ENCODE measurements around the gene USP34. TPM values are rescaled to one million over a fixed set of nuclear protein-coding genes. Genes with fewer than 3 reads are reported as not detected.
"Not testable (repeated sequence)": the region's sequence is repeated elsewhere in the genome, so short reads cannot be mapped to it uniquely, and the experiment has no call there.

The USP34 gene
- total and polyA plus RNA-seq, 2 experiments from 2014 or later: 81.8 to 157 TPM

- no peak overlapping the region for H3K4me3 Mint-ChIP-seq
- H3K27me3 ChIP-seq (ENCODE audit: insufficient read depth): no peaks in the 10 kb centered on the region
- peaks cover 4% of the 10 kb centered on the region; the same call in 1 of the 2 replicates for H3K36me3 ChIP-seq (ENCODE audit: insufficient read depth)
- H3K4me1 Mint-ChIP-seq: no peaks in the 10 kb centered on the region
- no peak overlapping the region for H3K27ac ChIP-seq (ENCODE audit: low read depth)
- H3K4me2 ChIP-seq: no peak overlapping the region
- H4K20me1 ChIP-seq (replicated peaks; ENCODE audit: insufficient read depth): 0 out of 2 replicates have a peak, but pooled peaks cover 2% of the 10 kb centered on the region
- no peaks in the 10 kb centered on the region for H3K79me2 ChIP-seq (replicated peaks; ENCODE audit: insufficient read depth)
- TF ChIP-seq REST (IDR thresholded peaks at IDR 0.05; ENCODE audit: unreplicated experiment) (no peak), STAT1 (IDR thresholded peaks at IDR 0.05; ENCODE audit: unreplicated experiment) (no peak), ZNF331 (CRISPR knock-in tag; IDR thresholded peaks at IDR 0.05; ENCODE audit: low read depth) (no peak), CTCF (conservative IDR thresholded peaks at IDR 0.05; ENCODE audit: low read depth in 2 of 2) (no peak), ZNF114 (CRISPR knock-in tag; IDR thresholded peaks at IDR 0.05) (no peak), ZNF462 (CRISPR knock-in tag; IDR thresholded peaks at IDR 0.05) (no peak), POLR2AphosphoS5 (IDR thresholded peaks at IDR 0.05; ENCODE audit: low read depth) (no peak), NANOG (IDR thresholded peaks at IDR 0.05; ENCODE audit: borderline replicate concordance) (no peak), EZH2 (IDR thresholded peaks at IDR 0.05; ENCODE audit: low read depth, unreplicated experiment) (no peak)
- no peaks in the 10 kb centered on the region for H3K4me1 ChIP-seq (ENCODE audit: insufficient read depth)
- no peak overlapping the region for H3K4me3 ChIP-seq
- no peaks in the 10 kb centered on the region for H3K9me2 ChIP-seq (ENCODE audit: insufficient read depth)
- ATAC-seq: no peak
- no peak overlapping the region for H2AFZ ChIP-seq
- peaks cover 16% of the 10 kb centered on the region; the same call in 2 of the 3 replicates for H3K36me3 Mint-ChIP-seq (ENCODE audit: low read depth)
- no peaks in the 10 kb centered on the region for H3K9me3 Mint-ChIP-seq
- H3F3A ChIP-seq (replicated peaks; ENCODE audit: low read depth): no peaks in the 10 kb centered on the region
- DNase-seq (ENCODE audit: low spot score): no peak
- no peak overlapping the region for H3K27ac Mint-ChIP-seq
- H3K27me3 Mint-ChIP-seq (ENCODE audit: insufficient read depth, low read depth, poor library complexity): peaks cover 5% of the 10 kb centered on the region
Measured at GRCh38 chr2:61196671-61197070, 274.2 kb downstream of the USP34 start.

- H4K20me1 ChIP-seq (replicated peaks; ENCODE audit: insufficient read depth); H3K27ac ChIP-seq (ENCODE audit: low read depth); H3K9me2 ChIP-seq (ENCODE audit: insufficient read depth); H3K4me3 Mint-ChIP-seq; H3F3A ChIP-seq (replicated peaks; ENCODE audit: low read depth); H2AFZ ChIP-seq; H3K4me3 ChIP-seq; H3K27me3 ChIP-seq (ENCODE audit: insufficient read depth); H3K9me3 Mint-ChIP-seq; H3K4me1 ChIP-seq (ENCODE audit: insufficient read depth); H3K79me2 ChIP-seq (replicated peaks; ENCODE audit: insufficient read depth); DNase-seq (ENCODE audit: low spot score); H3K4me2 ChIP-seq; H3K27me3 Mint-ChIP-seq (ENCODE audit: insufficient read depth, low read depth, poor library complexity); H3K4me1 Mint-ChIP-seq; H3K27ac Mint-ChIP-seq; ATAC-seq: not testable (repeated sequence)
- H3K36me3 Mint-ChIP-seq (ENCODE audit: low read depth): peaks cover 17% of the 10 kb centered on the region; the same call in 2 of the 3 replicates
- peaks cover 16% of the 10 kb centered on the region for H3K36me3 ChIP-seq (ENCODE audit: insufficient read depth)
Measured at GRCh38 chr2:61194646-61195045, 276.2 kb downstream of the USP34 start.
